Stomach (tissue), 9 donors: Measurements from ENCODE around the gene ZCWPW2. TPM values are rescaled to one million over a fixed set of nuclear protein-coding genes. Genes with fewer than 3 reads are reported as not detected.

ENCODE experiments used
- DNase-seq, 2 donors: peaks; one replicate each; pipeline versions ENCODE4 v3.0.0 to v3.0.0-alpha.2; 2013 to 2019
- H3K27ac ChIP-seq, 5 donors: fragments of 200-600 bp in 4 of 5; sonication (generic) in 4 of 5; one replicate each; pipeline ENCODE4 v1.5.1; 2013 to 2019; ENCODE audit warnings: mild to moderate bottlenecking in 1 of 5, moderate library complexity in 1 of 5
- H3K27me3 ChIP-seq, 3 donors: fragments of 200-600 bp; sonication (generic); one replicate each; pipeline ENCODE4 v1.5.1; 2017 to 2019; ENCODE audit warnings: mixed run types in 1 of 3
- H3K36me3 ChIP-seq, 4 donors: fragments of 200-600 bp; sonication (generic); 1 replicate in 3 of 4; 2 replicates in 1 of 4; pipeline ENCODE4 v1.5.1; 2016 to 2019
- H3K4me1 ChIP-seq, 4 donors: fragments of 200-600 bp; sonication (generic); one replicate each; pipeline ENCODE4 v1.5.1; 2016 to 2019
- H3K4me3 ChIP-seq, 4 donors: fragments of 200-600 bp; sonication (generic) in 3 of 4; one replicate each; pipeline ENCODE4 v1.5.1; 2016 to 2019; ENCODE audit warnings: mild to moderate bottlenecking in 1 of 4
- H3K9me3 ChIP-seq, 4 donors: fragments of 200-600 bp; sonication (generic); one replicate each; pipeline ENCODE4 v1.5.1; 2016 to 2019
- CTCF ChIP-seq, 7 experiments: fragments of 450-650 bp in 4 of 7; fragments of 200-600 bp in 3 of 7; sonication (generic) in 3 of 7; IDR thresholded peaks; one replicate each; pipeline ENCODE4 v1.5.1; 2016 to 2019; ENCODE audit warnings: antibody characterized with exemption in 7 of 7, control low read depth in 2 of 7, mild to moderate bottlenecking in 1 of 7
- EP300 ChIP-seq: sonication (generic); formaldehyde crosslinking; IDR thresholded peaks from one replicate; pipeline ENCODE4 v1.6.1; 2017; ENCODE audit warnings: antibody characterized with exemption
- POLR2A ChIP-seq, 4 donors: fragments of 450-650 bp; IDR thresholded peaks; one replicate each; pipeline ENCODE4 v1.6.1; 2016; ENCODE audit warnings: antibody characterized with exemption in 4 of 4, control low read depth in 2 of 4, mild to moderate bottlenecking in 1 of 4, moderate library complexity in 1 of 4
- POLR2AphosphoS5 ChIP-seq, 3 donors: sonication (generic); formaldehyde crosslinking; IDR thresholded peaks; one replicate each; pipeline ENCODE4 v1.6.1; 2016; ENCODE audit warnings: antibody characterized with exemption in 3 of 3
- WGBS, 5 donors: extraction: QIAGEN DNeasy Blood & Tissue Kit in 3 of 5; methylation state at CpG; one replicate each; pipeline versions ENCODE4 v1.1.5 to v1.1.7; 2013 to 2018; 5-methylcytosine and 5-hydroxymethylcytosine counted together
- intact Hi-C: fragments of 100-400 bp; cut with DNase I; formaldehyde crosslinking; loops from one replicate; pipeline ENCODE4 v1.15.1; 2023; ENCODE audit warnings: low total_unique reads
- polyA plus RNA-seq, 3 donors: library from polyadenylated mRNA; stranded (reverse); fragments of 200-250 nt; gene quantifications; one replicate each; pipeline ENCODE4 v1.2.3, GENCODE V29; 2013
- total RNA-seq, 5 donors: library from RNA; depleted of rRNA; stranded (reverse); fragments of >200 nt; gene quantifications; one replicate each; pipeline versions ENCODE4 v1.1.0 to v1.2.3, GENCODE V29; 2014 to 2016
- donor health status: healthy with polysubstance abuse.
- donor health status: Bipolar disorder and iron deficiency.
- donor health status: healthy.

The ZCWPW2 gene
- total and polyA plus RNA-seq, 8 donors: 0.29 to 9.4 (median 0.88) TPM; not detected in 1

- no peak for DNase-seq
- Histone ChIP-seq H3K9me3 (peaks cover 0 to 42% (median 24%) of the 10 kb centered on the region in 4 donors), H3K4me3 (no peak overlapping the region), H3K27ac (no peak overlapping the region), H3K4me1 (no peaks in the 10 kb centered on the region), H3K27me3 (no peaks in the 10 kb centered on the region), H3K36me3 (no peaks in the 10 kb centered on the region)
- no peak for TF ChIP-seq CTCF (IDR thresholded peaks at IDR 0.05)
- no peak for TF ChIP-seq POLR2A (IDR thresholded peaks at IDR 0.05)
- no peak for TF ChIP-seq POLR2AphosphoS5 (IDR thresholded peaks at IDR 0.05)
- TF ChIP-seq EP300: no peak
- 59 to 72% (median 68%) methylated on average over 1 of the region's 1 CpG for WGBS, 5 donors
- intact Hi-C loops: no loop called here
These were observed 57.7 kb downstream of the ZCWPW2 start for GRCh38 chr3:28406241-28406640.

- H3K4me1 ChIP-seq: no peaks in the 10 kb centered on the region
- intact Hi-C loops: no loop called here
- no peak for DNase-seq
- no peak for TF ChIP-seq POLR2AphosphoS5 (IDR thresholded peaks at IDR 0.05)
- TF ChIP-seq CTCF (IDR thresholded peaks at IDR 0.05): no peak
- no peak for TF ChIP-seq EP300
- no peak for TF ChIP-seq POLR2A (IDR thresholded peaks at IDR 0.05)
- H3K9me3 ChIP-seq: peaks cover 0 to 6% (median 0%) of the 10 kb centered on the region in 4 donors
- H3K27ac ChIP-seq: no peak overlapping the region
- H3K36me3 ChIP-seq: no peaks in the 10 kb centered on the region
- no peak overlapping the region for H3K4me3 ChIP-seq
- H3K27me3 ChIP-seq: no peaks in the 10 kb centered on the region
These were observed 100.9 kb downstream of the ZCWPW2 start for GRCh38 chr3:28449398-28449797.

- Histone ChIP-seq H3K4me1 (no peaks in the 10 kb centered on the region), H3K9me3 (no peaks in the 10 kb centered on the region), H3K4me3 (no peak overlapping the region), H3K27me3 (no peaks in the 10 kb centered on the region), H3K27ac (no peak overlapping the region), H3K36me3 (no peaks in the 10 kb centered on the region)
- TF ChIP-seq POLR2AphosphoS5 (IDR thresholded peaks at IDR 0.05) (no peak), POLR2A (IDR thresholded peaks at IDR 0.05) (no peak), CTCF (IDR thresholded peaks at IDR 0.05) (no peak), EP300 (no peak)
- intact Hi-C loops: no loop called here
- WGBS, 5 donors: 0 to 76% (median 29%) methylated on average over 1 of the region's 1 CpG
- DNase-seq: peak in 1 of 2 donors; percentile 6
These were observed 114.3 kb downstream of the ZCWPW2 start for GRCh38 chr3:28462866-28463265.

GRCh38 chr3:28467414-28467813 lies 118.9 kb downstream of the ZCWPW2 start:
- TF ChIP-seq POLR2A (IDR thresholded peaks at IDR 0.05) (no peak), EP300 (no peak), CTCF (IDR thresholded peaks at IDR 0.05) (no peak), POLR2AphosphoS5 (IDR thresholded peaks at IDR 0.05) (no peak)
- no peaks in the 10 kb centered on the region for H3K27me3 ChIP-seq
- no peak for DNase-seq
- intact Hi-C loops: no loop called here
- WGBS, 5 donors: 93 to 100% (median 97%) methylated on average over 1 of the region's 1 CpG
- H3K4me3 ChIP-seq: no peak overlapping the region
- no peaks in the 10 kb centered on the region for H3K4me1 ChIP-seq
- peaks cover 0 to 4% (median 0%) of the 10 kb centered on the region in 4 donors for H3K9me3 ChIP-seq
- H3K27ac ChIP-seq: no peak overlapping the region
- H3K36me3 ChIP-seq: no peaks in the 10 kb centered on the region
